Anterior cingulate cortex (tissue), 58 donors: ENCODE results near the gene BIRC7.

Experiments used
- DNase-seq, 58 donors: peaks; one replicate each; lab custom pipeline; 2025; lab: John Stamatoyannopoulos, UW

BIRC7 gene

GRCh38 chr20:63235399-63235983 is at the start of gene BIRC7:
Gene BIRC7, plus strand, starts transcription at chr20:63235905. Its CDS starts 192 bp downstream, at chr20:63236097.
- no peak for DNase-seq

GRCh38 chr20:63186084-63186483 is 49.6 kb upstream of the BIRC7 start:
- DNase-seq, result no peak

- DNase-seq, result no peak
Observed at GRCh38 chr20:63186528-63187316, 49.0 kb upstream of the BIRC7 start.

- no peak for DNase-seq
Observed at GRCh38 chr20:63187338-63188158, 48.2 kb upstream of the BIRC7 start.

- DNase-seq, result no peak
Observed at GRCh38 chr20:63188159-63188442, 47.6 kb upstream of the BIRC7 start.

- no peak for DNase-seq
Observed at GRCh38 chr20:63188641-63189321, 46.9 kb upstream of the BIRC7 start.

GRCh38 chr20:63189322-63189642 is 46.4 kb upstream of the BIRC7 start:
- no peak for DNase-seq

- DNase-seq, result no peak
Observed at GRCh38 chr20:63189846-63190559, 45.7 kb upstream of the BIRC7 start.

- no peak for DNase-seq
Observed at GRCh38 chr20:63190828-63191227, 44.9 kb upstream of the BIRC7 start.

GRCh38 chr20:63191400-63191799 is 44.3 kb upstream of the BIRC7 start:
- DNase-seq, result no peak

- DNase-seq, result no peak
Observed at GRCh38 chr20:63192721-63193120, 43.0 kb upstream of the BIRC7 start.

GRCh38 chr20:63194007-63194796 is 41.5 kb upstream of the BIRC7 start:
- DNase-seq, result no peak

- no peak for DNase-seq
Observed at GRCh38 chr20:63194797-63195173, 40.9 kb upstream of the BIRC7 start.

- no peak for DNase-seq
Observed at GRCh38 chr20:63196768-63197470, 38.8 kb upstream of the BIRC7 start.

- no peak for DNase-seq
Observed at GRCh38 chr20:63198606-63199005, 37.1 kb upstream of the BIRC7 start.

GRCh38 chr20:63202021-63202420 is 33.7 kb upstream of the BIRC7 start:
- no peak for DNase-seq

- DNase-seq, result no peak
Observed at GRCh38 chr20:63202811-63203526, 32.7 kb upstream of the BIRC7 start.

GRCh38 chr20:63204362-63204761 is 31.3 kb upstream of the BIRC7 start:
- no peak for DNase-seq
